ENCODE results near the gene SLC2A9.

GRCh38 chr4:10051517-10052135, 30.3 kb upstream of the SLC2A9 start:
- TF ChIP-seq POLR2A (IDR thresholded peaks at IDR 0.05; ENCODE audit: low read length): no peak
- TF ChIP-seq GATA1 (IDR thresholded peaks at IDR 0.05; ENCODE audit: low read depth, low read length): no peak

All from erythroblast (primary cell).